Measurements from ENCODE around the gene MCM5.

GRCh38 chr22:35381424-35382009 lies 18.4 kb upstream of the MCM5 start:
- no peak for TF ChIP-seq EZH2 (IDR thresholded peaks at IDR 0.05; ENCODE audit: insufficient read depth, poor library complexity, severe bottlenecking)
- no peak for TF ChIP-seq EZH2phosphoT487 (IDR thresholded peaks at IDR 0.05; ENCODE audit: insufficient read depth, low read depth)
